Measurements from ENCODE around the gene GALNT14. TPM values are rescaled to one million over a fixed set of nuclear protein-coding genes. Genes with fewer than 3 reads are reported as not detected.

GALNT14 gene
- total RNA-seq, 1 experiment from 2014 or later = 2.7 TPM

DNA sequence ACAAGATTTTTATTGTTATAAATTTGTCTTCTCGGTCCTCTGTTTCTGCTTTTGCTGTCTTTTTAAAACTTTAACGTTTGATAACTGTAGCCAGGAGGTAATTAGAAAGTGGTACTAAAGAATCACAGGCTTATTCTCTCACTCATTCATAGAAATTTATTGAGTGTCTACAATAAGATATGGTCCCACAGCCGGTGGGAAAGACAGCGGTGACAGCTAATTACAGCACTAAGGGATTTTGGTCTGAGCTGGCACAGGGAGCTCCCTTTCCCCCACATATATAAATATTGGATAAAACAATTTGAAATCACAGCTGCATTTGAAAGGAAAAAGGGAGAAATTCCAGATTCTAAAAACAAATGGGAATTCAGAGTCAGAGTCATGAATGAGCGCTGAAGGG, 237.9 kb downstream of the GALNT14 start:
- Histone ChIP-seq H2AFZ (ENCODE audit: low read length) (no peak overlapping the region), H3K27ac (ENCODE audit: insufficient read length, low read depth, low read length) (no peak overlapping the region), H3K9me3 (ENCODE audit: control insufficient read depth, low read depth, low read length) (no peaks in the 10 kb centered on the region), H4K91ac (ENCODE audit: insufficient read length, low read depth, low read length) (no peak overlapping the region), H2BK20ac (ENCODE audit: low read depth, low read length, poor library complexity, severe bottlenecking) (no peak overlapping the region), H3K79me2 (ENCODE audit: insufficient read depth, low read length) (no peaks in the 10 kb centered on the region), H4K8ac (replicated peaks; ENCODE audit: insufficient read length, low read depth, low read length) (no peak overlapping the region), H3K18ac (ENCODE audit: insufficient read length, low read depth, low read length) (no peak overlapping the region), H3K4me1 (ENCODE audit: insufficient read depth, low read length) (0 out of 2 replicates have a peak, but pooled peaks cover 3% of the 10 kb centered on the region), H2BK12ac (ENCODE audit: insufficient read length, low read depth, low read length) (no peak overlapping the region), H3K23me2 (ENCODE audit: insufficient read length, low read depth, low read length, poor library complexity, severe bottlenecking) (no peaks in the 10 kb centered on the region), H2BK5ac (ENCODE audit: insufficient read length, low read length) (no peak overlapping the region), H3K27me3 (ENCODE audit: insufficient read depth, low read length) (no peaks in the 10 kb centered on the region), H3K56ac (ENCODE audit: insufficient read length, low read depth, low read length) (no peak overlapping the region), H4K20me1 (ENCODE audit: control insufficient read depth, insufficient read depth, insufficient read length) (no peaks in the 10 kb centered on the region), H2BK15ac (ENCODE audit: low read depth, low read length) (no peak overlapping the region), H2BK120ac (ENCODE audit: low read depth, low read length, poor library complexity, severe bottlenecking) (no peak overlapping the region), H4K5ac (ENCODE audit: insufficient read length, low read depth, low read length) (no peak overlapping the region), H3T11ph (ENCODE audit: low read length) (no peak overlapping the region), H3K9ac (ENCODE audit: extremely low read depth, insufficient read length, low read length) (no peak overlapping the region), H3K4me2 (ENCODE audit: insufficient read depth, insufficient read length, low read length) (no peak overlapping the region), H3K4ac (ENCODE audit: low read depth, low read length) (no peak overlapping the region), H3K23ac (ENCODE audit: insufficient read length, low read depth, low read length) (no peak overlapping the region), H2AK5ac (ENCODE audit: insufficient read length, low read length) (no peak overlapping the region), H3K79me1 (ENCODE audit: insufficient read depth, low read depth, low read length, poor library complexity, severe bottlenecking) (no peaks in the 10 kb centered on the region), H3K14ac (ENCODE audit: insufficient read depth, low read length) (no peak overlapping the region)
- no peak for DNase-seq
- TF ChIP-seq, protein P1, sequence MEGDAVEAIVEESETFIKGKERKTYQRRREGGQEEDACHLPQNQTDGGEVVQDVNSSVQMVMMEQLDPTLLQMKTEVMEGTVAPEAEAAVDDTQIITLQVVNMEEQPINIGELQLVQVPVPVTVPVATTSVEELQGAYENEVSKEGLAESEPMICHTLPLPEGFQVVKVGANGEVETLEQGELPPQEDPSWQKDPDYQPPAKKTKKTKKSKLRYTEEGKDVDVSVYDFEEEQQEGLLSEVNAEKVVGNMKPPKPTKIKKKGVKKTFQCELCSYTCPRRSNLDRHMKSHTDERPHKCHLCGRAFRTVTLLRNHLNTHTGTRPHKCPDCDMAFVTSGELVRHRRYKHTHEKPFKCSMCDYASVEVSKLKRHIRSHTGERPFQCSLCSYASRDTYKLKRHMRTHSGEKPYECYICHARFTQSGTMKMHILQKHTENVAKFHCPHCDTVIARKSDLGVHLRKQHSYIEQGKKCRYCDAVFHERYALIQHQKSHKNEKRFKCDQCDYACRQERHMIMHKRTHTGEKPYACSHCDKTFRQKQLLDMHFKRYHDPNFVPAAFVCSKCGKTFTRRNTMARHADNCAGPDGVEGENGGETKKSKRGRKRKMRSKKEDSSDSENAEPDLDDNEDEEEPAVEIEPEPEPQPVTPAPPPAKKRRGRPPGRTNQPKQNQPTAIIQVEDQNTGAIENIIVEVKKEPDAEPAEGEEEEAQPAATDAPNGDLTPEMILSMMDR (conservative IDR thresholded peaks at IDR 0.05) = no peak
- no CpG with 5 or more reads among the region's 5 CpGs for WGBS (ENCODE audit: extremely low coverage, insufficient read length, low lambda C conversion rate)
- Mint-ChIP-seq H3K27ac (no peak overlapping the region), H3K27me3 (ENCODE audit: low read depth) (peaks cover 6% of the 10 kb centered on the region), H3K4me1 (peaks cover 9 to 18% of the 10 kb centered on the region in 2 experiments), H3K9me3 (peaks cover 3 to 9% of the 10 kb centered on the region in 2 experiments; a peak in 4 of 5 replicates), H3K4me3 (no peak overlapping the region), H3K36me3 (ENCODE audit: insufficient read depth in 1 of 3, low read depth in 3 of 3) (peaks cover 0 to 11% (median 6%) of the 10 kb centered on the region in 3 experiments; a peak in 5 of 7 replicates)

Data from H9 (cell line).